ENCODE measurements around the gene TMC5.

GRCh38 chr16:19436540-19436939, 18.9 kb downstream of the TMC5 start:
- no peak for TF ChIP-seq CTCF (IDR thresholded peaks at IDR 0.05)
- TF ChIP-seq POLR2A (IDR thresholded peaks at IDR 0.05) = no peak
- no peak for TF ChIP-seq EP300 (IDR thresholded peaks at IDR 0.05)
